ENCODE data around the gene LDHA. TPM values are rescaled to one million over a fixed set of nuclear protein-coding genes. Genes with fewer than 3 reads are reported as not detected.

The LDHA gene
- total RNA-seq, 1 experiment from 2014 or later, result 1,253 TPM

Small RNA genes within 50 kb of the gene (small RNA-seq; reads per million reads assigned to genes)
- 0.02 to 0.29 reads per million in 2 experiments for gene MIR3159

Other genes with a start within 250 kb of the LDHA start
- gene MRGPRX4, start 221.7 kb upstream of the LDHA start, total RNA-seq (2014; rRNA removed; shearing (Covaris generic)), result not detected in 2 replicates
- gene SAA4, start 157.8 kb upstream of the LDHA start, total RNA-seq (2014; rRNA removed; shearing (Covaris generic)), result not detected in 2 replicates
- gene SAA2, start 145.9 kb upstream of the LDHA start, total RNA-seq (2014; rRNA removed; shearing (Covaris generic)), result not detected in 2 replicates
- gene SAA1, start 128.3 kb upstream of the LDHA start, total RNA-seq (2014; rRNA removed; shearing (Covaris generic)), result not detected in 2 replicates
- gene HPS5, start 72.4 kb upstream of the LDHA start, total RNA-seq (2014; rRNA removed; shearing (Covaris generic)), result 23.8 and 25.9 TPM in 2 replicates
- gene GTF2H1, start 72.0 kb upstream of the LDHA start, total RNA-seq (2014; rRNA removed; shearing (Covaris generic)), result 53.7 and 55.2 TPM in 2 replicates
- 0.62 and 0.75 TPM in 2 replicates for gene LDHC, start 17.8 kb downstream of the LDHA start, total RNA-seq (2014; rRNA removed; shearing (Covaris generic))
- not detected in 2 replicates for gene LDHAL6A, start 61.3 kb downstream of the LDHA start, total RNA-seq (2014; rRNA removed; shearing (Covaris generic))
- 93.9 and 104 TPM in 2 replicates for gene TSG101, start 132.4 kb downstream of the LDHA start, total RNA-seq (2014; rRNA removed; shearing (Covaris generic))
- gene UEVLD, start 194.2 kb downstream of the LDHA start, total RNA-seq (2014; rRNA removed; shearing (Covaris generic)), result 18.5 and 23.7 TPM in 2 replicates
- 1.1 and 1.8 TPM in 2 replicates for gene MISFA, start 205.2 kb downstream of the LDHA start, total RNA-seq (2014; rRNA removed; shearing (Covaris generic))
- 10.0 and 10.4 TPM in 2 replicates for gene SPTY2D1, start 239.8 kb downstream of the LDHA start, total RNA-seq (2014; rRNA removed; shearing (Covaris generic))

Data from NCI-H460 (cell line).